Neural cell (in vitro differentiated cells): ENCODE measurements around the gene TMED8.

ENCODE experiments used
- EP300 ChIP-seq: fragments of 450-650 bp; conservative IDR thresholded peaks from 2 replicates; pipeline ENCODE4 v1.6.1; 2014; ENCODE audit warnings: antibody characterized with exemption, mild to moderate bottlenecking, moderate library complexity; ENCODE audit not compliant: poor library complexity, severe bottlenecking
- EZH2 ChIP-seq: fragments of 200-600, 300-800 bp; shearing (Covaris generic), sonication (generic); IDR thresholded peaks from 2 replicates; pipeline ENCODE4 v1.6.1; 2014; ENCODE audit warnings: antibody characterized with exemption, low read length, borderline replicate concordance, mild to moderate bottlenecking; ENCODE audit not compliant: insufficient read depth, poor library complexity, severe bottlenecking
- MXI1 ChIP-seq: fragments of 450-650 bp; conservative IDR thresholded peaks from 2 replicates; pipeline ENCODE4 v1.6.1; 2014; ENCODE audit warnings: antibody characterized with exemption, mild to moderate bottlenecking; ENCODE audit not compliant: poor library complexity, severe bottlenecking
- POLR2AphosphoS5 ChIP-seq: IDR thresholded peaks from 2 replicates; pipeline ENCODE4 v1.6.1; 2012
- RAD21 ChIP-seq: fragments of 450-650 bp; conservative IDR thresholded peaks from 2 replicates; pipeline ENCODE4 v1.6.1; 2014; ENCODE audit warnings: antibody characterized with exemption, mild to moderate bottlenecking, moderate library complexity
- SMC3 ChIP-seq: fragments of 450-650 bp; conservative IDR thresholded peaks from 2 replicates; pipeline ENCODE4 v1.6.1; 2014; ENCODE audit warnings: antibody characterized with exemption, mild to moderate bottlenecking, moderate library complexity; ENCODE audit not compliant: poor library complexity
- TAF1 ChIP-seq: IDR thresholded peaks from 2 replicates; pipeline ENCODE4 v1.6.1; 2012; ENCODE audit warnings: low read depth
- TF ChIP-seq, protein P1 (sequence below): fragments of 450-650 bp; IDR thresholded peaks from 2 replicates; pipeline ENCODE4 v1.5.1; 2014; ENCODE audit warnings: antibody characterized with exemption, mild to moderate bottlenecking, moderate library complexity; ENCODE audit not compliant: poor library complexity, severe bottlenecking
- TF ChIP-seq, protein P2 (sequence below): IDR thresholded peaks from 2 replicates; pipeline ENCODE4 v1.6.1; 2012; ENCODE audit warnings: borderline replicate concordance

DNA sequence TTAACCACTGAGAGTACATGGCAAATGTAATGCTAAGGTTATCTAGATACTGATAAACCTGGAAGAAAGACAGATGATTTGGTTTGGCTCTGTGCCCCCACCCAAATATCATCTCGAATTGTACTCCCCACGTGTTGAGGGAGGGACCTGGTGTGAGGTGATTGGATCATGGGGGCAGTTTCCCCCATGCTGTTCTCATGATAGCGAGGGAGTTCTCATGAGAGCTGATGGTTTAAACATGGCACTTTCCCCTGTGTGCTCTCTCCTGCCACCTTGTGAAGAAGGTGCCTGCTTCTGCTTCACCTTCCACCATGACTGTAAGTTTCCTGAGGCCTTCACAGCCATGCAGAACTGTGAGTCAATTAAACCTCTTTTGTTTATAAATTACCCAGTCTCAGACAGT is 32.2 kb upstream of the TMED8 start:
- TF ChIP-seq, protein P1, sequence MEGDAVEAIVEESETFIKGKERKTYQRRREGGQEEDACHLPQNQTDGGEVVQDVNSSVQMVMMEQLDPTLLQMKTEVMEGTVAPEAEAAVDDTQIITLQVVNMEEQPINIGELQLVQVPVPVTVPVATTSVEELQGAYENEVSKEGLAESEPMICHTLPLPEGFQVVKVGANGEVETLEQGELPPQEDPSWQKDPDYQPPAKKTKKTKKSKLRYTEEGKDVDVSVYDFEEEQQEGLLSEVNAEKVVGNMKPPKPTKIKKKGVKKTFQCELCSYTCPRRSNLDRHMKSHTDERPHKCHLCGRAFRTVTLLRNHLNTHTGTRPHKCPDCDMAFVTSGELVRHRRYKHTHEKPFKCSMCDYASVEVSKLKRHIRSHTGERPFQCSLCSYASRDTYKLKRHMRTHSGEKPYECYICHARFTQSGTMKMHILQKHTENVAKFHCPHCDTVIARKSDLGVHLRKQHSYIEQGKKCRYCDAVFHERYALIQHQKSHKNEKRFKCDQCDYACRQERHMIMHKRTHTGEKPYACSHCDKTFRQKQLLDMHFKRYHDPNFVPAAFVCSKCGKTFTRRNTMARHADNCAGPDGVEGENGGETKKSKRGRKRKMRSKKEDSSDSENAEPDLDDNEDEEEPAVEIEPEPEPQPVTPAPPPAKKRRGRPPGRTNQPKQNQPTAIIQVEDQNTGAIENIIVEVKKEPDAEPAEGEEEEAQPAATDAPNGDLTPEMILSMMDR = no peak
- TF ChIP-seq EP300 (no peak), EZH2 (no peak), TAF1 (no peak), SMC3 (no peak), POLR2AphosphoS5 (no peak), MXI1 (no peak), RAD21 (no peak)
- TF ChIP-seq, protein P2, sequence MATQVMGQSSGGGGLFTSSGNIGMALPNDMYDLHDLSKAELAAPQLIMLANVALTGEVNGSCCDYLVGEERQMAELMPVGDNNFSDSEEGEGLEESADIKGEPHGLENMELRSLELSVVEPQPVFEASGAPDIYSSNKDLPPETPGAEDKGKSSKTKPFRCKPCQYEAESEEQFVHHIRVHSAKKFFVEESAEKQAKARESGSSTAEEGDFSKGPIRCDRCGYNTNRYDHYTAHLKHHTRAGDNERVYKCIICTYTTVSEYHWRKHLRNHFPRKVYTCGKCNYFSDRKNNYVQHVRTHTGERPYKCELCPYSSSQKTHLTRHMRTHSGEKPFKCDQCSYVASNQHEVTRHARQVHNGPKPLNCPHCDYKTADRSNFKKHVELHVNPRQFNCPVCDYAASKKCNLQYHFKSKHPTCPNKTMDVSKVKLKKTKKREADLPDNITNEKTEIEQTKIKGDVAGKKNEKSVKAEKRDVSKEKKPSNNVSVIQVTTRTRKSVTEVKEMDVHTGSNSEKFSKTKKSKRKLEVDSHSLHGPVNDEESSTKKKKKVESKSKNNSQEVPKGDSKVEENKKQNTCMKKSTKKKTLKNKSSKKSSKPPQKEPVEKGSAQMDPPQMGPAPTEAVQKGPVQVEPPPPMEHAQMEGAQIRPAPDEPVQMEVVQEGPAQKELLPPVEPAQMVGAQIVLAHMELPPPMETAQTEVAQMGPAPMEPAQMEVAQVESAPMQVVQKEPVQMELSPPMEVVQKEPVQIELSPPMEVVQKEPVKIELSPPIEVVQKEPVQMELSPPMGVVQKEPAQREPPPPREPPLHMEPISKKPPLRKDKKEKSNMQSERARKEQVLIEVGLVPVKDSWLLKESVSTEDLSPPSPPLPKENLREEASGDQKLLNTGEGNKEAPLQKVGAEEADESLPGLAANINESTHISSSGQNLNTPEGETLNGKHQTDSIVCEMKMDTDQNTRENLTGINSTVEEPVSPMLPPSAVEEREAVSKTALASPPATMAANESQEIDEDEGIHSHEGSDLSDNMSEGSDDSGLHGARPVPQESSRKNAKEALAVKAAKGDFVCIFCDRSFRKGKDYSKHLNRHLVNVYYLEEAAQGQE = no peak
